SU-DHL-6 (cell line): ENCODE data around the gene ASPHD1.

ENCODE experiments used
- H2AFZ ChIP-seq: fragments of 200-600 bp; sonication (generic); 2 replicates; pipeline ENCODE4 v1.6.1; 2014; ENCODE audit warnings: low read depth, mild to moderate bottlenecking, moderate library complexity, mixed read lengths, antibody characterized with exemption, low read length; ENCODE audit not compliant: severe bottlenecking
- H3F3A ChIP-seq: fragments of 200-600 bp; shearing (Covaris generic); 2 replicates; pipeline ENCODE4 v1.6.0; 2016; ENCODE audit warnings: antibody characterized with exemption, mild to moderate bottlenecking; ENCODE audit not compliant: insufficient read depth
- H3K27ac ChIP-seq: fragments of 200-600 bp; sonication (generic); 2 replicates; pipeline ENCODE4 v1.5.1; 2016; ENCODE audit warnings: low read depth, mild to moderate bottlenecking, low read length, moderate library complexity, mixed read lengths
- H3K27me3 ChIP-seq: fragments of 200-600 bp; sonication (generic), shearing (Covaris generic); 2 replicates; pipeline ENCODE4 v1.6.0; 2014; ENCODE audit warnings: mild to moderate bottlenecking, low read length
- H3K36me3 ChIP-seq: fragments of 200-600 bp; sonication (generic); 2 replicates; pipeline ENCODE4 v1.6.1; 2014; ENCODE audit warnings: mild to moderate bottlenecking, low read length, mixed read lengths
- H3K4me2 ChIP-seq: fragments of 300-600, 200-600 bp; shearing (Covaris generic), sonication (generic); 2 replicates; pipeline ENCODE4 v1.6.0; 2014; ENCODE audit warnings: low read length, low read depth, mild to moderate bottlenecking; ENCODE audit not compliant: poor library complexity, severe bottlenecking
- H3K4me3 ChIP-seq: fragments of 200-600 bp; sonication (generic); 2 replicates; pipeline ENCODE4 v1.5.1; 2014; ENCODE audit warnings: antibody characterized with exemption, low read length, mild to moderate bottlenecking, mixed read lengths; ENCODE audit not compliant: insufficient read depth, poor library complexity, severe bottlenecking
- H3K79me2 ChIP-seq: fragments of 200-600 bp; sonication (generic); 2 replicates; pipeline ENCODE4 v1.6.1; 2014; ENCODE audit warnings: mild to moderate bottlenecking, low read length, moderate library complexity; ENCODE audit not compliant: insufficient read depth
- H3K9ac ChIP-seq: fragments of 200-600 bp; sonication (generic); 2 replicates; pipeline ENCODE4 v1.7.0; 2014; ENCODE audit warnings: mild to moderate bottlenecking, low read length
- H3K9me2 ChIP-seq: fragments of 200-600 bp; sonication (generic); replicated peaks from 2 replicates; pipeline ENCODE4 v1.6.1; 2014; ENCODE audit warnings: low read length; ENCODE audit not compliant: insufficient read depth
- H3K9me3 ChIP-seq: fragments of 200-600 bp; sonication (generic); 2 replicates; pipeline ENCODE4 v1.6.1; 2014; ENCODE audit warnings: low read length, mixed read lengths; ENCODE audit not compliant: insufficient read depth
- H4K20me1 ChIP-seq: fragments of 200-600 bp; sonication (generic); 2 replicates; pipeline ENCODE4 v1.6.1; 2014; ENCODE audit warnings: low read depth, mild to moderate bottlenecking, antibody characterized with exemption, low read length, moderate library complexity, mixed read lengths
- CTCF ChIP-seq: fragments of 200-600 bp; sonication (generic); IDR thresholded peaks from one replicate; pipeline ENCODE4 v1.5.1; 2017; ENCODE audit warnings: antibody characterized with exemption, mild to moderate bottlenecking, low read length, moderate library complexity; ENCODE audit not compliant: insufficient read depth, poor library complexity, severe bottlenecking
- EZH2phosphoT487 ChIP-seq: fragments of 200-600 bp; sonication (generic), shearing (Covaris generic); conservative IDR thresholded peaks from 2 replicates; pipeline ENCODE4 v1.6.1; 2018; ENCODE audit warnings: mild to moderate bottlenecking, antibody characterized with exemption, low read length, moderate library complexity, mixed read lengths

ASPHD1 gene

GRCh38 chr16:29920288-29921033 is 20.2 kb downstream of the ASPHD1 start:
- peaks cover 10% of the 10 kb centered on the region for H3K79me2 ChIP-seq
- peaks cover 8% of the 10 kb centered on the region; the same call in 1 of the 2 replicates for H3K36me3 ChIP-seq

GRCh38 chr16:29921034-29921385 is 20.7 kb downstream of the ASPHD1 start:
- no peaks in the 10 kb centered on the region for H3K9me2 ChIP-seq
- TF ChIP-seq CTCF (no peak), EZH2phosphoT487 (no peak)
- H3K79me2 ChIP-seq, result peaks cover 14% of the 10 kb centered on the region
- H3K4me3 ChIP-seq, result no peak overlapping the region
- H3K4me2 ChIP-seq, result no peak overlapping the region
- H3K27ac ChIP-seq, result no peak overlapping the region
- peaks cover 8% of the 10 kb centered on the region; the same call in 1 of the 2 replicates for H3K36me3 ChIP-seq
- H3K9me3 ChIP-seq, result no peaks in the 10 kb centered on the region
- no peaks in the 10 kb centered on the region for H3K27me3 ChIP-seq
- H3K9ac ChIP-seq, result no peak overlapping the region
- H2AFZ ChIP-seq, result no peak overlapping the region
- H4K20me1 ChIP-seq, result no peaks in the 10 kb centered on the region
- no peaks in the 10 kb centered on the region for H3F3A ChIP-seq

More at GRCh38 chr16:29920288-29921033, 20.2 kb downstream of the ASPHD1 start:
- Histone ChIP-seq H3K27ac (no peak overlapping the region), H3K27me3 (no peaks in the 10 kb centered on the region), H3K4me3 (no peak overlapping the region), H2AFZ (no peak overlapping the region), H3K9ac (no peak overlapping the region), H3K9me3 (no peaks in the 10 kb centered on the region), H3K4me2 (no peak overlapping the region), H3F3A (no peaks in the 10 kb centered on the region), H4K20me1 (no peaks in the 10 kb centered on the region), H3K9me2 (no peaks in the 10 kb centered on the region)
- no peak for TF ChIP-seq EZH2phosphoT487
- TF ChIP-seq CTCF, result no peak

- TF ChIP-seq CTCF, result no peak
- TF ChIP-seq EZH2phosphoT487, result no peak
- Histone ChIP-seq H3K79me2 (peaks cover 14% of the 10 kb centered on the region), H2AFZ (no peak overlapping the region), H3K36me3 (peaks cover 8% of the 10 kb centered on the region; the same call in 1 of the 2 replicates), H3K27me3 (no peaks in the 10 kb centered on the region), H3K9me3 (no peaks in the 10 kb centered on the region), H4K20me1 (no peaks in the 10 kb centered on the region), H3K9ac (no peak overlapping the region), H3K4me3 (no peak overlapping the region), H3K27ac (no peak overlapping the region), H3F3A (no peaks in the 10 kb centered on the region), H3K4me2 (no peak overlapping the region), H3K9me2 (no peaks in the 10 kb centered on the region)
Observed at GRCh38 chr16:29922326-29922725, 22.0 kb downstream of the ASPHD1 start.
